K562 (cell line): Measurements from ENCODE around the gene JADE2. TPM values are rescaled to one million over a fixed set of nuclear protein-coding genes. Genes with fewer than 3 reads are reported as not detected.

Experiments
- ATAC-seq: fragments of 200-7000 bp; cut with Tn5 transposase; 3 replicates; pipeline ENCODE4 v1.9.1; 2020; ENCODE audit warnings: moderate library complexity
- BruUV-seq: library from RNA; stranded (reverse); fragments of 400-500 nt; replicated peaks from 2 replicates; lab custom pipeline; 2021; lab: Mats Ljungman, UMichigan
- CTCF ChIA-PET: fragments of 300-600 bp; formaldehyde crosslinking; extraction: SDS; loops from one replicate; lab custom pipeline; 2021; ENCODE audit warnings: low intra/inter-chr PET ratio; lab: Yijun Ruan, JAX
- POLR2A ChIA-PET: fragments of 300-600, 350-650 bp; sonication (Branson Sonifier 250); formaldehyde crosslinking; extraction: SDS; loops from one replicate; lab custom pipeline; 2021; ENCODE audit warnings: antibody characterized with exemption, inconsistent platforms; lab: Yijun Ruan, JAX
- DNase-seq, 4 experiments: peaks; one replicate each; pipeline versions ENCODE4 v3.0.0 to v3.0.0-alpha.2; 2011 to 2018; ENCODE audit warnings: low spot score in 3 of 4, mixed read lengths in 3 of 4; ENCODE audit errors: extremely low read depth in 1 of 4
- FAIRE-seq: peaks from 2 replicates; lab custom pipeline; 2011; peaks lifted over from hg19 to GRCh38; lab: Jason Lieb, UNC
- H2AFZ ChIP-seq: 2 replicates; pipeline ENCODE4 v1.6.0; 2011; ENCODE audit warnings: low read depth, low read length, control low read depth, inconsistent platforms
- H3K27ac ChIP-seq: fragments of 200-600 bp; 3 replicates; pipeline ENCODE4 v1.8.0; 2011; ENCODE audit warnings: low read depth, mild to moderate bottlenecking, control low read depth, inconsistent platforms, low read length, moderate library complexity, mixed read lengths; ENCODE audit errors: extremely low read depth
- H3K27me3 ChIP-seq, 2 experiments: fragments of 300-600 bp in 1 of 2; 2 replicates in 1 of 2; 3 replicates in 1 of 2; pipeline versions ENCODE4 v1.6.0 to v1.8.0; 2011; ENCODE audit warnings: inconsistent platforms in 2 of 2, low read length in 2 of 2, mild to moderate bottlenecking in 1 of 2, mixed read lengths in 1 of 2, moderate library complexity in 1 of 2; ENCODE audit not compliant: control insufficient read depth in 2 of 2, insufficient read depth in 2 of 2
- H3K36me3 ChIP-seq: fragments of 300-600 bp; 3 replicates; pipeline ENCODE4 v1.8.0; 2011; ENCODE audit warnings: mild to moderate bottlenecking, low read length, inconsistent platforms; ENCODE audit not compliant: control insufficient read depth, insufficient read depth
- H3K4me1 ChIP-seq, 2 experiments: fragments of 200-600 bp in 1 of 2; replicated peaks in 1 of 2; 2 replicates in 1 of 2; 3 replicates in 1 of 2; pipeline versions ENCODE4 v1.5.1 to v1.8.0; 2011; ENCODE audit warnings: inconsistent platforms in 2 of 2, low read length in 2 of 2, mild to moderate bottlenecking in 1 of 2, mixed read lengths in 1 of 2, moderate library complexity in 1 of 2; ENCODE audit not compliant: control insufficient read depth in 2 of 2, insufficient read depth in 2 of 2
- H3K4me2 ChIP-seq: 2 replicates; pipeline ENCODE4 v1.6.1; 2011; ENCODE audit warnings: low read length, control low read depth, inconsistent platforms, mixed read lengths; ENCODE audit not compliant: insufficient read depth
- H3K4me3 ChIP-seq: fragments of 200-600 bp; sonication (generic), shearing (Covaris generic); 2 replicates; pipeline ENCODE4 v1.5.1; 2016; ENCODE audit warnings: control low read depth, inconsistent platforms
- H3K79me2 ChIP-seq: fragments of 200-600 bp; 3 replicates; pipeline ENCODE4 v1.8.0; 2011; ENCODE audit warnings: low read length, inconsistent platforms; ENCODE audit not compliant: control insufficient read depth, insufficient read depth
- H3K9ac ChIP-seq, 2 experiments: 2 replicates each; pipeline versions ENCODE4 v1.6.0 to v1.6.1; 2011; ENCODE audit warnings: low read depth in 2 of 2, low read length in 2 of 2, control low read depth in 1 of 2, inconsistent platforms in 1 of 2, mild to moderate bottlenecking in 1 of 2, mixed read lengths in 1 of 2; ENCODE audit not compliant: insufficient read depth in 1 of 2
- H3K9me1 ChIP-seq: one replicate; pipeline ENCODE4 v1.6.0; 2011; ENCODE audit warnings: inconsistent platforms, mild to moderate bottlenecking, low read length, moderate library complexity; ENCODE audit not compliant: control insufficient read depth, insufficient read depth
- H3K9me3 ChIP-seq: replicated peaks from 2 replicates; pipeline ENCODE4 v1.5.1; 2011; ENCODE audit warnings: low read depth, low read length, inconsistent platforms; ENCODE audit not compliant: control insufficient read depth, insufficient read depth
- H4K20me1 ChIP-seq: replicated peaks from 2 replicates; pipeline ENCODE4 v1.6.1; 2011; ENCODE audit warnings: low read length, inconsistent platforms, mixed read lengths; ENCODE audit not compliant: control insufficient read depth, insufficient read depth
- BDP1 ChIP-seq: IDR thresholded peaks from 3 replicates; pipeline ENCODE4 v1.6.1; 2011; ENCODE audit not compliant: insufficient read length, insufficient read depth
- CREB5 ChIP-seq: fragments of 250-450 bp; sonication (Bioruptor Pico); IDR thresholded peaks from 2 replicates; pipeline ENCODE4 v1.5.0; 2020; ENCODE audit warnings: mild to moderate bottlenecking
- JUND ChIP-seq, 2 experiments: IDR thresholded peaks; 2 replicates in 1 of 2; 3 replicates in 1 of 2; pipeline ENCODE4 v1.6.1; 2011; ENCODE audit warnings: borderline replicate concordance in 2 of 2, low read depth in 2 of 2, low read length in 2 of 2, improper control_type of control experiment in 1 of 2, missing biosample characterization in 1 of 2, missing genetic modification characterization in 1 of 2, missing genetic modification reagents in 1 of 2
- LARP7 ChIP-seq: fragments of 450-650 bp; IDR thresholded peaks from 2 replicates; pipeline ENCODE4 v1.6.1; 2016
- MXI1 ChIP-seq: IDR thresholded peaks from 2 replicates; pipeline ENCODE4 v1.6.1; 2011; ENCODE audit warnings: low read depth, mild to moderate bottlenecking, improper control_type of control experiment, low read length
- NFYB ChIP-seq: IDR thresholded peaks from 2 replicates; pipeline ENCODE4 v1.6.1; 2011; ENCODE audit warnings: mild to moderate bottlenecking, moderate library complexity; ENCODE audit not compliant: insufficient read length; ENCODE audit errors: extremely low read depth
- SREBF2 ChIP-seq: sonication (generic); formaldehyde crosslinking; IDR thresholded peaks from 2 replicates; pipeline ENCODE4 v1.4.0; 2020; ENCODE audit warnings: mild to moderate bottlenecking, missing genetic modification reagents
- ZBTB1 ChIP-seq: sonication (generic); formaldehyde crosslinking; IDR thresholded peaks from 2 replicates; pipeline ENCODE4 v1.8.1; 2023; ENCODE audit warnings: missing genetic modification reagents, low read depth, mild to moderate bottlenecking, borderline replicate concordance
- ZBTB43 ChIP-seq: sonication (generic); formaldehyde crosslinking; IDR thresholded peaks from 2 replicates; pipeline ENCODE4 v1.8.0; 2023; ENCODE audit warnings: mild to moderate bottlenecking, missing genetic modification reagents
- ZBTB49 ChIP-seq: sonication (generic); formaldehyde crosslinking; IDR thresholded peaks from 2 replicates; pipeline ENCODE4 v1.8.0; 2022; ENCODE audit warnings: missing genetic modification reagents, mild to moderate bottlenecking, borderline replicate concordance
- ZNF384 ChIP-seq: IDR thresholded peaks from 2 replicates; pipeline ENCODE4 v1.6.1; 2012; ENCODE audit warnings: low read depth, low read length, improper control_type of control experiment
- WGBS: fragments of 100-300 bp; shearing (Covaris generic); methylation state at CpG from one replicate; pipeline ENCODE4 v1.1.6; 2016; ENCODE audit warnings: low coverage, mixed read lengths; ENCODE audit not compliant: insufficient coverage; ENCODE audit errors: missing lambda C conversion rate; 5-methylcytosine and 5-hydroxymethylcytosine counted together
- in situ Hi-C: fragments of 300-500 bp; cut with MboI; formaldehyde crosslinking; loops from 4 replicates; pipeline ENCODE4 v1.15.0; 2018; ENCODE audit warnings: inconsistent platforms, mixed read lengths
- intact Hi-C: fragments of 100-400 bp; cut with micrococcal nuclease; formaldehyde crosslinking; loops from 2 replicates; pipeline ENCODE4 v1.14.2; 2022
- polyA plus RNA-seq, 8 experiments: library from polyadenylated mRNA; depleted of rRNA in 4 of 8; stranded (reverse) in 5 of 8; unstranded in 3 of 8; fragments of >200 nt; fragmentation: Nextera tagmentation in 2 of 8; fragmentation: Illumina TruSeq in 1 of 8; extraction: Ambion mirVana in 2 of 8; extraction: Trizol in 1 of 8; gene quantifications; 2 replicates each; pipeline versions ENCODE4 v1.2.1 to v1.2.3, GENCODE V29; 2011 to 2014; ENCODE audit warnings: inconsistent platforms in 1 of 8, missing spikeins in 1 of 8
- total RNA-seq, 7 experiments: library from RNA; depleted of rRNA in 6 of 7; stranded (reverse); fragments of >200 nt in 6 of 7; fragmentation: Illumina TruSeq in 2 of 7; extraction: Trizol in 2 of 7; gene quantifications; 2 replicates each; pipeline versions ENCODE4 v1.2.1 to v1.2.3, GENCODE V29; 2011 to 2021; ENCODE audit warnings: low replicate concordance in 1 of 7

Gene JADE2
- total and polyA plus RNA-seq, 9 of the 15 experiments (the other 6 are each of a cell fraction or from before 2014, with no cell fraction given): 0.50 to 23.3 (median 9.1) TPM

GRCh38 chr5:134610725-134611124 is 85.3 kb downstream of the JADE2 start:
- peak; percentile 61 for FAIRE-seq
- POLR2A ChIA-PET: interaction anchor here (0.6 kb wide), 1 partner anchor 24 kb away, joined by 4 read pairs; no protein-coding TSS in a partner anchor
- no peaks in the 10 kb centered on the region for H3K9me1 ChIP-seq
- no peak overlapping the region for H3K4me3 ChIP-seq
- BruUV-seq: no TSS peak
- no peak overlapping the region for H2AFZ ChIP-seq
- H3K36me3 ChIP-seq: peaks cover 73% of the 10 kb centered on the region
- no peak overlapping the region for H3K27ac ChIP-seq
- no peaks in the 10 kb centered on the region for H3K79me2 ChIP-seq
- no peak overlapping the region for H3K9ac ChIP-seq
- intact Hi-C loops (no loop called here), in situ Hi-C loops (loop anchor here (10.0 kb wide), 1 partner anchor 1826 kb away; no protein-coding TSS in a partner anchor)
- H3K27me3 ChIP-seq: no peaks in the 10 kb centered on the region
- no peaks in the 10 kb centered on the region for H3K4me1 ChIP-seq
- CTCF ChIA-PET: no interaction called here
- H3K9me3 ChIP-seq: no peaks in the 10 kb centered on the region
- H4K20me1 ChIP-seq: no peaks in the 10 kb centered on the region
- no peak for DNase-seq
- no peak for TF ChIP-seq MXI1
- peak; percentile 58; the same call in 1 of the 2 replicates for TF ChIP-seq ZNF384
- ATAC-seq: no peak
- no peak overlapping the region for H3K4me2 ChIP-seq

- H3K27ac ChIP-seq: no peak overlapping the region
- H2AFZ ChIP-seq: no peak overlapping the region
- no peak overlapping the region for H3K9ac ChIP-seq
- WGBS: 90% methylated on average over 4 of the region's 4 CpGs
- BruUV-seq: no TSS peak
- ChIA-PET CTCF (no interaction called here), POLR2A (no interaction called here)
- no peak for DNase-seq
- H3K9me1 ChIP-seq: no peaks in the 10 kb centered on the region
- no peak for ATAC-seq
- peak; percentile 35 for FAIRE-seq
- H3K27me3 ChIP-seq: no peaks in the 10 kb centered on the region
- H3K4me2 ChIP-seq: no peak overlapping the region
- no peaks in the 10 kb centered on the region for H3K9me3 ChIP-seq
- no peaks in the 10 kb centered on the region for H4K20me1 ChIP-seq
- in situ Hi-C loops: loop anchor here (10.0 kb wide), 1 partner anchor 1827 kb away; no protein-coding TSS in a partner anchor
- intact Hi-C loops: no loop called here
- no peak overlapping the region for H3K4me3 ChIP-seq
- no peaks in the 10 kb centered on the region for H3K4me1 ChIP-seq
- no peaks in the 10 kb centered on the region for H3K79me2 ChIP-seq
- H3K36me3 ChIP-seq: peaks cover 67% of the 10 kb centered on the region
- no peak for TF ChIP-seq BDP1
- TF ChIP-seq SREBF2 (CRISPR knock-in tag): no peak
- TF ChIP-seq JUND (IDR thresholded peaks at IDR 0.05; ENCODE audit: borderline replicate concordance, low read depth, low read length): no peak
- no peak for TF ChIP-seq JUND (tag; IDR thresholded peaks at IDR 0.05; ENCODE audit: borderline replicate concordance, low read depth, low read length)
- no peak for TF ChIP-seq NFYB
- no peak for TF ChIP-seq ZBTB49 (CRISPR knock-in tag)
- TF ChIP-seq CREB5 (CRISPR knock-in tag): no peak
- no peak for TF ChIP-seq ZBTB43 (CRISPR knock-in tag)
- TF ChIP-seq LARP7: no peak
- TF ChIP-seq ZBTB1 (CRISPR knock-in tag): no peak
These were observed 86.0 kb downstream of the JADE2 start for GRCh38 chr5:134611515-134611914.
